ENCODE results near the gene DSCAML1. TPM values are rescaled to one million over a fixed set of nuclear protein-coding genes. Genes with fewer than 3 reads are reported as not detected.

Gene DSCAML1
- total and polyA plus RNA-seq, 9 of the 15 experiments (the other 6 are each of a cell fraction or from before 2014, with no cell fraction given), result not detected

GRCh38 chr11:117392001-117392690, 404.9 kb downstream of the DSCAML1 start (continued):
- TF ChIP-seq ZC3H11A (IDR thresholded peaks at IDR 0.05; ENCODE audit: low read depth, low read length), result no peak

GRCh38 chr11:117391181-117391580, 405.8 kb downstream of the DSCAML1 start:
- no peaks in the 10 kb centered on the region for H3K9me1 ChIP-seq (ENCODE audit: control insufficient read depth, insufficient read depth, low read length)
- no peak overlapping the region for H3K4me2 ChIP-seq (ENCODE audit: insufficient read depth, low read length)
- intact Hi-C loops (cut with micrococcal nuclease) (no loop called here), in situ Hi-C loops (cut with MboI) (no loop called here)
- no peaks in the 10 kb centered on the region for H3K9me3 ChIP-seq (replicated peaks; ENCODE audit: control insufficient read depth, insufficient read depth, low read depth, low read length)
- no peaks in the 10 kb centered on the region for H4K20me1 ChIP-seq (replicated peaks; ENCODE audit: control insufficient read depth, insufficient read depth, low read length)
- no peaks in the 10 kb centered on the region; a peak in 1 of 5 replicates for H3K4me1 ChIP-seq (replicated peaks in 1 of 2; ENCODE audit: control insufficient read depth in 2 of 2, insufficient read depth in 2 of 2, low read length in 2 of 2)
- DNase-seq (ENCODE audit: extremely low read depth in 1 of 4, low spot score in 3 of 4) (no peak), FAIRE-seq (no peak), ATAC-seq (no peak)
- WGBS (ENCODE audit: insufficient coverage, low coverage, missing lambda C conversion rate), result 69% methylated on average over 6 of the region's 8 CpGs
- peak overlapping the region in 1 of 2 experiments; percentile 64; a peak in 1 of 4 replicates for H3K9ac ChIP-seq (ENCODE audit: insufficient read depth in 1 of 2, low read depth in 2 of 2, low read length in 2 of 2)
- POLR2A ChIA-PET, result interaction anchor here (0.9 to 1.5 kb wide), 3 partner anchors 10 to 37 kb away, joined by 4 to 5 read pairs (median 4); no protein-coding TSS in a partner anchor
- no peak overlapping the region for H3K27ac ChIP-seq (ENCODE audit: extremely low read depth, low read depth, low read length)
- H3K27me3 ChIP-seq (ENCODE audit: control insufficient read depth in 2 of 2, insufficient read depth in 2 of 2, low read length in 2 of 2), result no peaks in the 10 kb centered on the region
- no peaks in the 10 kb centered on the region for H3K79me2 ChIP-seq (ENCODE audit: control insufficient read depth, insufficient read depth, low read length)
- H3K4me3 ChIP-seq, result no peak overlapping the region
- H3K36me3 ChIP-seq (ENCODE audit: control insufficient read depth, insufficient read depth, low read length), result peaks cover 9% of the 10 kb centered on the region; the same call in 1 of the 3 replicates
- no TSS peak for BruUV-seq (replicated peaks)
- H2AFZ ChIP-seq (ENCODE audit: low read depth, low read length), result no peak overlapping the region
- CTCF ChIA-PET (ENCODE audit: low intra/inter-chr PET ratio), result no interaction called here
- TF ChIP-seq RERE (CRISPR knock-in tag; IDR thresholded peaks at IDR 0.05; ENCODE audit: borderline replicate concordance) (no peak), POLR2AphosphoS5 (IDR thresholded peaks at IDR 0.05; ENCODE audit: control insufficient read depth, insufficient read depth, low read depth, low read length) (no peak), MYNN (IDR thresholded peaks at IDR 0.05) (no peak), MYNN (CRISPR knock-in tag; IDR thresholded peaks at IDR 0.05) (no peak), SPI1 (IDR thresholded peaks at IDR 0.05; ENCODE audit: borderline replicate concordance, low read depth, low read length) (no peak), DNMT1 (IDR thresholded peaks at IDR 0.05) (no peak), ZNF609 (CRISPR knock-in tag; IDR thresholded peaks at IDR 0.05; ENCODE audit: borderline replicate concordance) (no peak), PTRF (tag; IDR thresholded peaks at IDR 0.05) (no peak), BHLHE40 (IDR thresholded peaks at IDR 0.05; ENCODE audit: low read length) (no peak), TCFL5 (CRISPR knock-in tag; conservative IDR thresholded peaks at IDR 0.05) (no peak)

All from K562 (cell line).